ENCODE results near the gene GNB1L.
"Not testable (repeated sequence)": the region's sequence is repeated elsewhere in the genome, so short reads cannot be mapped to it uniquely, and the experiment has no call there.

Gene GNB1L

DNA sequence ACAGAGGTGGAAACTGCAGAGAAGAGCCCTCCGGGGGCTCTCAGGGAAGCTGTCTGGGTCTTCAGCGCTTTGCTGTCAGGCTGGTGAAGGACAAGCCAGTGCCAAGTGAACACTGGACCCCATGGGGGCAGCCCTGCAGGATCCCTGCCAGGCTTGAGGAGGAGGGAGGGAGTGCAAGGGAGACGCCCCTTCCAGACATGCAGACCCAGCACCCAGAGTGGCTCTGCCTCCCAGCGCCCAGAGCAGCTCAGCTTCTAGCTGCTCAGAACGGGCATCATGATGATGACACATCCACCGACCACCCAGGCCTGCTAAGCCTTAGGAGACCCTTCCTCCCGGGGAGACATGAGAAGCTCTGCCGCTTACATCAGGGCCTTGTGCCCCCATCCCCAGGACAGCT, 54.4 kb downstream of the GNB1L start:
- ATAC-seq: no peak
- no peaks in the 10 kb centered on the region for H3K4me1 Mint-ChIP-seq
- peaks cover 46% of the 10 kb centered on the region for H3K36me3 Mint-ChIP-seq
- no peak overlapping the region for H3K27ac Mint-ChIP-seq
- no peak overlapping the region for H3K4me3 Mint-ChIP-seq
- H3K27me3 Mint-ChIP-seq: no peaks in the 10 kb centered on the region
- no peaks in the 10 kb centered on the region for H3K9me3 Mint-ChIP-seq

DNA sequence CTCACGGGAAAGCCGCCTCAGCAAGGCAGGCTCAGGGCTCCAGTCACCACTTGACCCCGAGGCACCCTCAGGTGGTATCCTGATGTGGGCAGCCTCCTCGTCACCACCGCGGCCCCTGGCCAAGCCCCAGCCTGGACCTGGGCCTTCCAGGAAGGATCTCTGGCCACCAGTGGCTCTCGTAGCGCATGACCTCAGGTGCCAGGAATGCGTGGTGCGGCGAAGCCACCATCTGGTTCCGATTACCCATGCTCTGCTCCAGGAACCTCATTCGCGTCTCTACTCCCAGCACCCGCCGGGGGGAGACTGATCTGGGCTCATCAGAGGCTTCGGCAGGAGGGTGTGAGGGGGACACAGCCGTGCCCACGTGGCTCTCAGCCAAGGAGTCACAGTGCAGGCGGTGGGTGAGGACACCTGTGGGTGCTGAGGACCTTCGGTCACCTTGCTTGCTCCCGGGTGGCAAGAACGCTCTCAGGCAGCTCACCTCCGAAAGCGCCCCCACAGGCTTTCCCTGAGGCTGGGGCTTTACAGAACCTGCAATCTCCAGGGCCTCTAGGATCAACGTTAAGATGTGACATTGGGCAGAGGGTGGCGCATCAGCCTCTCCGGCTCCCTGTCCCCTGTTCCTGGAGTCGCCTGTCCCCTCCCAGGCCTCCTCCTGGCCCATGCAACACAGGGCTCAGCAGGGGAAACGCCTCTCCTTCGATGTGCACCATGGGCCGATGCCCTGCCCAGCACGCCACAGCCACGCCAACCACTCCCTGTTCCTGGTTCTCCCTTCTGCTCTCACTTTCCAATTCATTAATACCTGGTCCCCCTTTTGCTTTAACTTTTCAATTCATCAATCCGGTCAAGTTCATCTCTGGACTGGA, 55.1 kb downstream of the GNB1L start:
- Mint-ChIP-seq H3K27ac (no peak overlapping the region), H3K9me3 (no peaks in the 10 kb centered on the region), H3K4me3 (no peak overlapping the region), H3K27me3 (no peaks in the 10 kb centered on the region), H3K36me3 (peaks cover 48% of the 10 kb centered on the region), H3K4me1 (no peaks in the 10 kb centered on the region)
- no peak for ATAC-seq

DNA sequence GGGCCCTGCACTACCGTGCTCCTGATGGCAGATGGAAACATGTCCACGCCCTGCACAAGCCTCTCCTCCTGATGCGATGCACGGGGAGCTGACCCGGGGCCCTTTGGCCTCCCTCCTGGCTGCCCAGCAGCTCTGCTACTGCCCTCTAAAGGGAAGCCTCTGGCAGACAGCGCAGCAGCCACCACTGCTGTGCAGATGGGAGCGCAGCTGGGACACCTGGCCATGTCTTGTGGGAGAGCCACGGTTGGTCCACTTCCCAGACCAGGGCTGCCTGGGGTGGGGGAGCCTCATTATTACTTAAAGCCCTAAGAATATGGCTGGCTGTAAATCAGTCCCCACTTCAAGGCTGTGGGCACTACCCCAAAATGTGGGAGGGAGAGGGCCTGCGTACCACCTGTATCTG, 55.8 kb downstream of the GNB1L start:
- Mint-ChIP-seq H3K27ac (no peak overlapping the region), H3K36me3 (peaks cover 53% of the 10 kb centered on the region), H3K4me3 (no peak overlapping the region), H3K27me3 (no peaks in the 10 kb centered on the region), H3K9me3 (peaks cover 6% of the 10 kb centered on the region), H3K4me1 (no peaks in the 10 kb centered on the region)
- no peak for ATAC-seq

DNA sequence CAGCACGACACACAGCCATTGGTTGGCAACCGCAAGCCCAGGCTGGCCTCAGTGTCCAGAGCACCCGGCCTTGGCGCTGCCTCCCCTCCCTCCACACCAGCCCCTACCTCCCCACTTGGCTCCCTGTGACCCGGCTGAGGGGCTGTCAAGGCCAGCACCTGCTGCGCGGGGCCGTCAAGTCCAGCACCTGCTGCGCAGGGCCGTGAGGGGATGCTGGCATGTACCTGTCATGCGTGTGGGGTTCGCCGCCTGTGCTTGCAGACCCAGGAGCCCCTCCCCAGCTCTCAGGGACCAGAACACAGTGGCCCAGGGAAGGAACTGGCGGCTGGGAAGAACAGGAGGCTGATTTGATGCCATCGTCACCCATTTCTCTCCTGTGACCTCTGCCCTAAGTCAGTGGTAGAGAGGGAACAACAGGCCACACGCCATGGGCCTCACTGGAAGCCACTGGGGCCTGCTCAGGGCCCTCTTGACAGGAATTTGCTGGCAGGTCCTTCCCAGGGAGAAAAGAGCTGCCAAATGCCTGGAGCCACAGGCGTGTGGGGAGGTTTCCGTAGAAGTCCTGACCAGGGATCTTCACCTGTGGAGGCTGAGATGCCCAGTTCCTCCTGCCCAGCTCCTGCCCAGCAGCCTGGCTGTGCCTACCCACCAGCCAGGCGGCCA, 56.5 kb downstream of the GNB1L start:
- Mint-ChIP-seq H3K27me3 (no peaks in the 10 kb centered on the region), H3K9me3 (peaks cover 8% of the 10 kb centered on the region), H3K4me3 (no peak overlapping the region), H3K27ac (no peak overlapping the region), H3K36me3 (peaks cover 56% of the 10 kb centered on the region), H3K4me1 (no peaks in the 10 kb centered on the region)
- ATAC-seq: no peak

DNA sequence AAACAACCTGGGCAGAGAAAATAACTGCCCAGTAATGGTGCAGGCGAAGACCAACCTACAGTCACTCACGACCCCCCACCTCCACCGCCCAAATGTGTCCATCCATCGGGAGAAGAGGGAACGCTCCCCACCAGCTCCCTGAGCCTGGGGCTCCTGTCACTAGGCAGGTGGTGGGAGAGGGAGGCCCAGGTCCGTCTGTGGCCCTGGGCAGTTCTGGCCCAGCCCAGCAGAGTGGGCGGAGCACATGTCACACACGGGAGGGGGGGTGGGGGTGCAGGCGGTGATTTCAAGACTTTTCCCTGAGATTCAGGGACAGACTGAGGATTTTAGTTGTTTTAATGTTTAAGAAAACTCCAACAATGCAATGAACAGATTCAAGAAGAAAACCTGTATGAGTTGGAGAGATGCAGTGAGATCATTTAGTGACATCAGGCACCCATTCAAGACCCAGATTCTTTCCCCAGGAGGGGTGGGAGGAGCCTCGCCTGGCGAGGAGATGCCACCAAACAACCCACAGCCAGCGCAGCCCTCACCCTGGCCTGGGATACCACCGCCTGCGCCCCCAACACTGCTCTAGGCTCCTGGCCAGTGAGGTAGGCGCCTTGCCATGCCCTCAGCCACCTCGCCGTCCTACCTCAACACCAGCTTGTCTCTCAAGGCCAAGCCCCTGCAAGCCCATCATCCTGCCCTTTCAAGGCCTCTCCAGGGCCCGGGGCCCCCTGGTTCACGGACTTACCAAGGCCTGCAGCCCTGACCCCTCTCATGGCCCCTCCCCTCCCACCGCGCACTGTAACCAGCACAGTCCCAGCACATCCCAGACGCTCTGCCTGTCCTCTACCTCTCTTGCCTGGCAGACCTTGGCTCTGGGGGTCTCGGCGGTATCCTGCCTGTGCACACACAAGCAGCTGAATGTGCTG, 57.3 kb downstream of the GNB1L start:
- no peak for ATAC-seq
- peaks cover 58% of the 10 kb centered on the region for H3K36me3 Mint-ChIP-seq
- no peaks in the 10 kb centered on the region for H3K27me3 Mint-ChIP-seq
- no peak overlapping the region for H3K27ac Mint-ChIP-seq
- H3K9me3 Mint-ChIP-seq: peaks cover 12% of the 10 kb centered on the region
- no peaks in the 10 kb centered on the region for H3K4me1 Mint-ChIP-seq
- no peak overlapping the region for H3K4me3 Mint-ChIP-seq

DNA sequence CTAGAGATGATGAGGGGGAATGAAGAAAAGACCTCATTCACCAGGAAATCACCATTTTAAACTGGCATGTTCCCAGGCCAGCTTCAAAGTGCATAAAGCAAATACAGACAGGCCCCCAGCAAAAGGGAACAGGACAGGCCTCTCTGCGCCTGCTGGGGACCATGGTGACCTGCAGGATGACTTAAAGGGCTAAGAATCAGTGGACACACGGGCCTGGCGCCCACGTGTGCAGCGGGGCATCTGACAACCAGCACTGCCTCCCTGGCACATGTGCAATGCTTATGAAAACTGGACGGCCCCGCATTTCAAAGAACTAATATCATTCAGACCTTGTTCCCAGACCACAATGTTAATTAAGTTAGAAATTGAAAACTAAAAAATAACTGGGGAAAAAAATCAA, 58.5 kb downstream of the GNB1L start:
- H3K4me1 Mint-ChIP-seq: no peaks in the 10 kb centered on the region
- H3K4me3 Mint-ChIP-seq: no peak overlapping the region
- no peak for ATAC-seq
- peaks cover 60% of the 10 kb centered on the region for H3K36me3 Mint-ChIP-seq
- H3K9me3 Mint-ChIP-seq: peaks cover 16% of the 10 kb centered on the region
- H3K27me3 Mint-ChIP-seq: no peaks in the 10 kb centered on the region
- no peak overlapping the region for H3K27ac Mint-ChIP-seq

DNA sequence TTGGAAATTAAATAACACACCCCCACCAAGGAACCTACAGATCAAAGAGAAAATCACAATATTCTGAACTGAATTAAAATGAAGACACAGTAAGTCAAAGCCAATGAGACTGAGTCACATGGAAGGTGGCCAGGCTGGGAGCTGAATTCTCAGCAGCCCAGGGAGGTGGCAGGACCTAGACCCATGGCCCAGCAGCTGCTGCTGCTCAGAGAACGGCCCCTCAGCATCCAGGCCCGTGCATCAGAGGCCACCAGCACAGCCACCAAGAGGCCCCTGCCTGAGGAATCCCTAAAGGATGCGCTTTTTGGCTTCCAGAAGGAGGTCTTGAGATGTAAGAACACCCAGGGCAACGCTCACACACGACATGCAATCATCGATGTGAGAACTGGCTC, 59.1 kb downstream of the GNB1L start:
- H3K27ac Mint-ChIP-seq: no peak overlapping the region
- ATAC-seq: no peak
- no peaks in the 10 kb centered on the region for H3K4me1 Mint-ChIP-seq
- no peaks in the 10 kb centered on the region for H3K27me3 Mint-ChIP-seq
- peaks cover 16% of the 10 kb centered on the region for H3K9me3 Mint-ChIP-seq
- no peak overlapping the region for H3K4me3 Mint-ChIP-seq
- H3K36me3 Mint-ChIP-seq: peaks cover 66% of the 10 kb centered on the region

DNA sequence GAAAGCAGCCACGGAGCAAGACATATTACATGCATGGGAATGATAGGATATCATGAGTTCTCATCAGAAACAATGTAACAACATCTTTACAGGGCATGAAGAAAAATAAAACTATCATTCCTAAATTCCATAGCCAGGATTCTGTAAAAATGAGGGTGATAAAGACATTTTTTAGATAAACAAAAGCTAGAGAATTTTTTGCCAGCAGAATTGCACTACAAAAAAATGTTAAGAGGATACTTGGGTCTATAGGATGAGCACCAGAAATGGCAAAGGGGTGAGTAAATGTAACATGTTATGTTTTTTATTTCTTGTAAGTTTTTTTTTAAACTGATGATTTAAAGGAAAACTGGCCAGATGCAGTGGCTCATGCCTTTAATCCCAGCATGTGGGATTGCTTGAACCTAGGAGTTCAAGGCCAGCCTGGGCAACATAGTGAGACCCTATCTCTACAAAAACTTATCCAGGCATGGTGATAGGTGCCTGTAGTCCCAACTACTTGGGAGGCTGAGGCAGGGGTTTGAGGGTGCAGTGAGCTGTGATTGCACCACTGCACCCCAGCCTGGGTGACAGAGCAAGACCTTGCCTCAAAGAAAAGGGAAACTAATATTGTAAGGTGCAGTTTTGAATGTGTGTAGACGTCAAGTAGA, 60.9 kb downstream of the GNB1L start:
- no peak overlapping the region for H3K4me3 Mint-ChIP-seq
- no peak for ATAC-seq
- no peaks in the 10 kb centered on the region for H3K27me3 Mint-ChIP-seq
- H3K27ac Mint-ChIP-seq: no peak overlapping the region
- peaks cover 78% of the 10 kb centered on the region for H3K36me3 Mint-ChIP-seq
- H3K4me1 Mint-ChIP-seq: no peaks in the 10 kb centered on the region
- H3K9me3 Mint-ChIP-seq: peaks cover 20% of the 10 kb centered on the region

DNA sequence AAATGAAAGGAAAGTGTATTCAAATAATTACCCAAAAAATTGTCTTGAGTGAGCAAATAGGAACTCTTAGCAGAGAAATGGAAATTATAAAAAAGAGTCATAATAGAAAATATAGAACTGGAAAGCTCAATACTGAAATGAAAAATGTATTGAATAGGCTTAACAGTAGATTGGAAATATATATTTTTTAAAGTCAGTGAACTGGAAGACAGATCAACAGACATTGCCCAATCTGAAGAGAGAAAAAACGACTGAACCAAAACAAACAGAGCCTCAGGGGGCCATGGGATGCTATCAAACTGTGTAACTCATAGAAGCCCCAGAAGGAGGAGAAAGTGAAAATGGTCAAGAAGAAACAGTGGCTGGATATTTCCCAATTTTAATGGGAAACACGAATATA, 61.5 kb downstream of the GNB1L start:
- H3K4me3 Mint-ChIP-seq: no peak overlapping the region
- peaks cover 2% of the 10 kb centered on the region for H3K27me3 Mint-ChIP-seq
- H3K36me3 Mint-ChIP-seq: peaks cover 80% of the 10 kb centered on the region
- H3K9me3 Mint-ChIP-seq: peaks cover 20% of the 10 kb centered on the region
- no peak overlapping the region for H3K27ac Mint-ChIP-seq
- no peaks in the 10 kb centered on the region for H3K4me1 Mint-ChIP-seq
- no peak for ATAC-seq

DNA sequence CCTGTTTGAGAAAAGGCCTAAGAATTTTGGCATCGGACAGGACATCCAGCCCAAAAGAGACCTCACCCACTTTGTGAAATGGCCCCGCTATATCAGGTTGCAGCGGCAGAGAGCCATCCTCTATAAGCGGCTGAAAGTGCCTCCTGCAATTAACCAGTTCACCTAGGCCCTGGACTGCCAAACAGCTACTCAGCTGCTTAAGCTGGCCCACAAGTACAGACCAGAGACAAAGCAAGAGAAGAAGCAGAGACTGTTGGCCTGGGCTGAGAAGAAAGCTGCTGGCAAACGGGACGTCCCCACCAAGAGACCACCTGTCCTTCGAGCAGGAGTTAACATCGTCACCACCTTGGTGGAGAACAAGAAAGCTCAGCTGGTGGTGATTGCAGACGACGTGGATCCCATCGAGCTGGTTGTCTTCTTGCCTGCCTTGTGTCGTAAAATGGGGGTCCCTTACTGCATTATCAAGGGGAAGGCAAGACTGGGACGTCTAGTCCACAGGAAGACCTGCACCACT, 62.2 kb downstream of the GNB1L start:
- H3K27ac Mint-ChIP-seq, H3K4me1 Mint-ChIP-seq, ATAC-seq, H3K27me3 Mint-ChIP-seq, H3K4me3 Mint-ChIP-seq: not testable (repeated sequence)
- Mint-ChIP-seq H3K9me3 (peaks cover 20% of the 10 kb centered on the region), H3K36me3 (peaks cover 85% of the 10 kb centered on the region)

DNA sequence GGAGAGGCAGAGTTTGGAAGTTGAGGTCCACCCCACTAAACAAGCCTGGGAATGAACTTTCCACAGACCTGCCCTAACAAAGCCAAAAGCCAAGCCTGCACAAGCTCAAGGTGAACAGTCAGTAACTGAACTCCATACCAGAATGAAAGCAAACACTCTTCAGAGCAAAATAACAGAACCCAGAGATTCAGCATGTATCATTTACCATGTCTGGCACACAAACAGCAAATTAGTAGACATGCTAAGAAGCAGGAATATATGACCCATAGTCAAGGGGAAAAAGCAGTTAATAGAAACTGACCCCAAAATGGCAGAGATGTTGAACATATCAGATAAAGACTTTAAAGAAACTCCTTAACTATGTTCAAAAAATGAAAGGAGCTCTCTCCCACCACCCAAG, 62.8 kb downstream of the GNB1L start:
- Mint-ChIP-seq H3K27me3 (peaks cover 15% of the 10 kb centered on the region), H3K36me3 (peaks cover 90% of the 10 kb centered on the region), H3K27ac (no peak overlapping the region), H3K4me3 (no peak overlapping the region), H3K4me1 (no peaks in the 10 kb centered on the region), H3K9me3 (peaks cover 20% of the 10 kb centered on the region)
- no peak for ATAC-seq

DNA sequence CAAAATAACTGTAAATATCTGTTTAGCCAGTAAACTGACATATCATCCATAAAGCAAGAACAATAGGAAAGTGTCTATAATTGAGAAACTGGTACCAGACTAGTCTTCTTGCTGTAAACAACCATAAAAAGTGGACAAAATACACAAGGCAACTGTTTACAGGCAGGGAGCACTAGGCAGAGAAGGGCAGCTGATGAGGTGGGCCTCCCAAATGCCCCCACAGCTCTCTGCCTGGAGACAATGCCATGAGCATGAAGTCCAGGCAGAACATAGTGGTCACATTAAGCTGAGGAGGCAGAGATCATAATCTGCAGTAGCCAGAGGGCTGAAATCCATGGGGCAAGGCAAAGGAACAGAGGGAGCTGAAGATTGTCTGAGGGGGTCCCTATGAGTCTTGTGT, 63.4 kb downstream of the GNB1L start:
- H3K27me3 Mint-ChIP-seq: peaks cover 15% of the 10 kb centered on the region
- peaks cover 20% of the 10 kb centered on the region for H3K9me3 Mint-ChIP-seq
- H3K4me1 Mint-ChIP-seq: no peaks in the 10 kb centered on the region
- H3K36me3 Mint-ChIP-seq: peaks cover 90% of the 10 kb centered on the region
- H3K4me3 Mint-ChIP-seq: no peak overlapping the region
- ATAC-seq: no peak
- H3K27ac Mint-ChIP-seq: no peak overlapping the region

DNA sequence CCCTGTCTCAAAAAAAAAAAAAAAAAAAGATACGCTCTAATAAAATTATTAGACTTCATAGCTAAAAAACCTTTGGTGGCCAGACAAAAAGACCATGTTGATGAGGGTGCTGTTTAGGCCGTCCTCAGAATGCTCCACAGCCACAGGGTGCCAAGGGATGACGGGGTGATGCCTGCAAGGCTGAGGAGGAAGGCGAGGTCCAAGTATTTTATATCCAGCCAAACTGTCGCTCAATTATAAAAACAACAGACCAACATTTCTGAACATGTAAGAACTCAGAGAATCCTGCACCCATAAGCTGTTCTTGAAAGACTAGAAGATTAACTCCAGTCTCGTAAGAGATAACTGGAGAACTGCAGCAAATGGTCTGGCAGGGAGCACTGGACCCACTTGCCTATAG, 64.8 kb downstream of the GNB1L start:
- Mint-ChIP-seq H3K4me1 (no peaks in the 10 kb centered on the region), H3K27me3 (peaks cover 15% of the 10 kb centered on the region), H3K36me3 (peaks cover 78% of the 10 kb centered on the region), H3K27ac (no peak overlapping the region), H3K4me3 (no peak overlapping the region), H3K9me3 (peaks cover 20% of the 10 kb centered on the region)
- no peak for ATAC-seq

DNA sequence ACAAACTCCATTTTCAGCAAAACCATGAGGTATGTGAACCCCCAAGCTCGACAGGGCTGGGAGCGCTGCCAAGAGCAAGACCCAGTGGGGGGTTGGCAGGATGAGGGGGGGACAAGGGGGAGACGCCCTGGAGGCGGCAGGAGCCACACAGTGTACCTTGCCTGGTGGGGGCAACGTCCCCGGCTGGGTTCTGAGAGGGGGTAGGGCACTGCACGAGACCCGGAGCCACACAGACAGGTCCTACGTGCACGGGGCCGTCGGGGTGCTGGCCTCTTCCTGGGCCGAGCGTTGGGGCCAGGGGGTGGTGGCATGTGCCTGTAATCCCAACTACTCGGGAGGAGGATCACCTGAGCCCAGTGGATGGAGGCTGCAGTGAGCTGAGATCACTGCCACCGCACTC, 65.3 kb downstream of the GNB1L start:
- Mint-ChIP-seq H3K4me3 (no peak overlapping the region), H3K27me3 (peaks cover 15% of the 10 kb centered on the region), H3K36me3 (peaks cover 74% of the 10 kb centered on the region), H3K4me1 (no peaks in the 10 kb centered on the region), H3K27ac (no peak overlapping the region), H3K9me3 (peaks cover 19% of the 10 kb centered on the region)
- no peak for ATAC-seq

All from stimulated activated memory B cell treated with anti-CD40 and anti-IgM and Interleukin-4, amounts not matched to agents 10 μg/mL and 1 μg/mL and 100 μg/mL, for 72 hours (primary cell).